ENCODE data around the gene SOX6.

SOX6 gene

DNA sequence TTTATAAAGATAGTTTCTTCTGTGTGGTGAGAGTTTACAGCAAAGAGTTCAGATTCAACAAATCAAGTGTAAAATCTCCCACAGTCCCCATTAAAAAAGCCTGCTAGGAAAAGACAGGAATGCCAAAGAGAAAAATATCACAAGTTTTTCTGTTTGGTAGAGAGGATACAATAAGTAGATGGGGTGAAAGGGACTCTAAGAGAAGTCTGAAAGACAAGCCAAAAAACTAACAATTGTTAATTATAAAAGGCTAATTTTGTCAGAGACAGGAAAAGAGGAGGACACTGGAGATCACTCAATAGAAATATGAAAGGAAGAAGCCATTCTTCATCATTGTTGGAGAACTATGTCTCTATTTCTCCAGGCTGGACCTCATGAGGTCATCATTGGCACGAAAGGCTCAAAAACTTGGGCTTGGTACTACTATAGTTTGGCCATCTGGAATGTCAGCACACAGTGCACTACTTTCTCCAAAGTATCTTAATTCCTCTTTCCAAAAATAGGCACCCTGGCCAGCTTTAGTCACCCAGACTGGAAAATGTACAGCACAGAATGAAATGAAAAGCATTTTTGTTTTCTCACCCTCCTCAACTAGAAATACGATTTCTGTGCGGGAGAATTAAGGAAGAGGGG, 531 bp upstream of the SOX6 start:
- H3K27me3 ChIP-seq (replicated peaks) = no peaks in the 10 kb centered on the region
- no peak overlapping the region for H3K27ac ChIP-seq
- H3K36me3 ChIP-seq (replicated peaks) = no peaks in the 10 kb centered on the region
- in situ Hi-C loops (cut with HindIII; ENCODE audit: low pct_ligation_motif_present, low sequenced_read_pairs) = no loop called here
- TF ChIP-seq, protein P1, sequence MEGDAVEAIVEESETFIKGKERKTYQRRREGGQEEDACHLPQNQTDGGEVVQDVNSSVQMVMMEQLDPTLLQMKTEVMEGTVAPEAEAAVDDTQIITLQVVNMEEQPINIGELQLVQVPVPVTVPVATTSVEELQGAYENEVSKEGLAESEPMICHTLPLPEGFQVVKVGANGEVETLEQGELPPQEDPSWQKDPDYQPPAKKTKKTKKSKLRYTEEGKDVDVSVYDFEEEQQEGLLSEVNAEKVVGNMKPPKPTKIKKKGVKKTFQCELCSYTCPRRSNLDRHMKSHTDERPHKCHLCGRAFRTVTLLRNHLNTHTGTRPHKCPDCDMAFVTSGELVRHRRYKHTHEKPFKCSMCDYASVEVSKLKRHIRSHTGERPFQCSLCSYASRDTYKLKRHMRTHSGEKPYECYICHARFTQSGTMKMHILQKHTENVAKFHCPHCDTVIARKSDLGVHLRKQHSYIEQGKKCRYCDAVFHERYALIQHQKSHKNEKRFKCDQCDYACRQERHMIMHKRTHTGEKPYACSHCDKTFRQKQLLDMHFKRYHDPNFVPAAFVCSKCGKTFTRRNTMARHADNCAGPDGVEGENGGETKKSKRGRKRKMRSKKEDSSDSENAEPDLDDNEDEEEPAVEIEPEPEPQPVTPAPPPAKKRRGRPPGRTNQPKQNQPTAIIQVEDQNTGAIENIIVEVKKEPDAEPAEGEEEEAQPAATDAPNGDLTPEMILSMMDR (IDR thresholded peaks at IDR 0.05; ENCODE audit: low read depth, low read length, missing control alignments) = no peak
- peak; percentile 5 for DNase-seq
- H3K4me3 ChIP-seq (ENCODE audit: low read depth, low read length) = no peak overlapping the region

- Histone ChIP-seq H3K27ac (no peak overlapping the region), H3K4me3 (ENCODE audit: low read depth, low read length) (no peak overlapping the region), H3K36me3 (replicated peaks) (no peaks in the 10 kb centered on the region), H3K27me3 (replicated peaks) (no peaks in the 10 kb centered on the region)
- in situ Hi-C loops (cut with HindIII; ENCODE audit: low pct_ligation_motif_present, low sequenced_read_pairs) = no loop called here
- TF ChIP-seq, protein P1 (IDR thresholded peaks at IDR 0.05; ENCODE audit: low read depth, low read length, missing control alignments) = no peak
- no peak for DNase-seq
These were observed 3.6 kb downstream of the SOX6 start for GRCh38 chr11:16352707-16353106.

DNA sequence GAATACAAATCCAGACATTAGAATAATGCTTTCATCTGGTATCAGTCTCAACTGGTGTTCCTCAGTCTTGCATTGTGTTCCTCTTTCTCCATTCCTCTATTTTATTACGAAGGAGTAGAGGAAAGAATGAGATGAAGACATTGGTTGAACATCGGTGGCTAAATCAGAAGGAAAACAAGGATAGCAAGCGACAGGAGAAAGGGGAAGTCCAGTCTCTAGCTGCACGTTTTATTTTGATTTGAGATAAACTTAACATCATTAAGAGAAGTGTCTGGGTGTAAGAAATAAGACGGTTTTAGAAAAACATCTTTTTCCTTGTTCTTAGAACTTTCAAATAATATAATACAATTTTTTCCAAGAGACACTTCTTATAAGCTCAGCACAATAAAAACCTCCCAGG, 6.2 kb downstream of the SOX6 start:
- in situ Hi-C loops (cut with HindIII; ENCODE audit: low pct_ligation_motif_present, low sequenced_read_pairs) = no loop called here
- TF ChIP-seq, protein P1 (IDR thresholded peaks at IDR 0.05; ENCODE audit: low read depth, low read length, missing control alignments) = no peak
- no peak for DNase-seq
- no peaks in the 10 kb centered on the region for H3K27me3 ChIP-seq (replicated peaks)
- no peaks in the 10 kb centered on the region for H3K36me3 ChIP-seq (replicated peaks)
- H3K27ac ChIP-seq = no peak overlapping the region
- H3K4me3 ChIP-seq (ENCODE audit: low read depth, low read length) = no peak overlapping the region

DNA sequence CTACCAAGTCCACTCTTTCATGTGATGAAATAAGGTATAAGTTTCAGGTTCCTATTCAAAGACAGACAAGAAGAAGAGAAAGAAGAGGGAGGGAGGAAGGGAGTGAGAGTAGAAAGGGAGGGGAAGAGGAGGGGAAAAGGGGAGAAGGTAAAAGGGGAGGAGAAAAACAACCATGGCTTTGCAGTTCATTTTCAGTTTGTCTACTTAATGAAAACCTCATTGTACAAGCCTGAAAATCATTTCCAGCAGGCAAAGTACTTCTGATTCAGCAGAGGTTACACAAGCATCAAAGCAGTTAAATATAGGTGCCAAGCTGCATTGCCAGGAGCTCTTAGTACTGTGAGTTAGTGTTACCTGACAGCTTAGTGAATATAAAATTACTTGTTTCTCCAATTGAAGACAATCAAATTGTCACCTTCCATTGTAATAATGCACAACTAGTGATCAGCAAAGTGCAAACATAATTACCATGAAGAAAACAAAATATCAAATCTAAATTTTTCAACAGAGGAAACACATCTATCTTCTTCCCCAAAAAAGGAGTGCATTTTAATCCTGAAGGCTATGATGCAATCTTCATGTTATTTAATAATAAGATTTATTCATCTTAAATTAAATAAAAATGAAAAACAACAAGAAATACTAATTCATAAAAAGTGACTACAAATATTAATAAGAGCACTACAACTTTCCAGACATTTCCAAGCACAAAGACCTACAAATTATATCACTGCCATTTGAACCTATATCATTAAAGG, 8.2 kb downstream of the SOX6 start:
- no peaks in the 10 kb centered on the region for H3K27me3 ChIP-seq (replicated peaks)
- H3K36me3 ChIP-seq (replicated peaks) = no peaks in the 10 kb centered on the region
- no peak overlapping the region for H3K4me3 ChIP-seq (ENCODE audit: low read depth, low read length)
- TF ChIP-seq, protein P1 (IDR thresholded peaks at IDR 0.05; ENCODE audit: low read depth, low read length, missing control alignments) = no peak
- no peak for DNase-seq
- in situ Hi-C loops (cut with HindIII; ENCODE audit: low pct_ligation_motif_present, low sequenced_read_pairs) = no loop called here
- no peak overlapping the region for H3K27ac ChIP-seq

GRCh38 chr11:16346975-16347374, 9.4 kb downstream of the SOX6 start:
- peak; percentile 36 for DNase-seq
- in situ Hi-C loops (cut with HindIII; ENCODE audit: low pct_ligation_motif_present, low sequenced_read_pairs) = no loop called here
- Histone ChIP-seq H3K4me3 (ENCODE audit: low read depth, low read length) (no peak overlapping the region), H3K27ac (no peak overlapping the region), H3K36me3 (replicated peaks) (no peaks in the 10 kb centered on the region), H3K27me3 (replicated peaks) (no peaks in the 10 kb centered on the region)
- TF ChIP-seq, protein P1 (IDR thresholded peaks at IDR 0.05; ENCODE audit: low read depth, low read length, missing control alignments) = no peak

All from brain microvascular endothelial cell (primary cell).